ENCODE measurements around the gene CLDN9. TPM values are rescaled to one million over a fixed set of nuclear protein-coding genes. Genes with fewer than 3 reads are reported as not detected.

CLDN9 gene
- total and polyA plus RNA-seq, 9 of the 15 experiments (the other 6 are each of a cell fraction or from before 2014, with no cell fraction given), result 0.12 to 0.44 (median 0.22) TPM; not detected in 4

DNA sequence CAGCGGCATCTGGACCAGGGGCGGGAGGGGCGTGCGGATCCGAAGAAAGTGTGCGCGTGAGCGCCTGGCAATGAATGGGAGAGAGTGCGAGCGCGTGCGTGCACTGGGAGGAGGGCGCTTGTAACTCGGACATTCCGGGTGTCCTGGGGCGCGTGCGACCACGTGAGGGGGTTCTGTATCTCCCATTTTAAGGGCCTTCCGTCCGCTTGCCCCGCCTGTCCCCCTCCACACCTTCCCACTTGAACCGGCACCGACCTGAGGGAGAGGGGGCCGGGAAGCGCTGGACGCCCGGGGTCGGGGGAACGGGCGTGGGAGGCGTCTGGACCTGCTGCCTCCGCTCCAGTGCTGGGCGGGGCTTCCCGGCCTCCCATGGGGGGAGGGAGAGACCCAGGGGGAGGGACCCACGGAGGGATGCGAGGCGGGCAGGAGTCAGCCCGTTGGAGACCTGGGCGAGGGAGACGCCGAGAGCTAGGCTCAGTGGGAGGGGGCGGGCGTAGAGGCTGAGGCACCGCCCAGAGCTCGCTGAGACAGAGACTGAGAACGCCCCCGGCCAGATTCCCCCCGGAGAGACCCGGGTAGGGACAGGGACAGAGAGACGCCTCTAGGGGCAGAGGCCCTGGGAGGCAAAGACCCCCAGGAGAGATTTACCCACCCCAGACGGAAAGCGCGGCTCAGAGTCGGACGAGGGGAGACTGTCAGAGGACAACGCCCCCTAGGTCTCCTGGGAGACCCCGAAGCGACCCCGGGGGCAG is 48.8 kb upstream of the CLDN9 start, which contains the start of gene KREMEN2 (continued):
- TF ChIP-seq HDGF (IDR thresholded peaks at IDR 0.05) (no peak), ZNF165 (CRISPR knock-in tag; IDR thresholded peaks at IDR 0.05; ENCODE audit: borderline replicate concordance) (no peak), ZNF124 (CRISPR knock-in tag; IDR thresholded peaks at IDR 0.05) (no peak), MGA (IDR thresholded peaks at IDR 0.05) (peak; percentile 85), MBD2 (IDR thresholded peaks at IDR 0.05; ENCODE audit: borderline replicate concordance, low read depth) (no peak), KAT8 (IDR thresholded peaks at IDR 0.05; ENCODE audit: low read depth) (no peak), RBM17 (IDR thresholded peaks at IDR 0.05; ENCODE audit: borderline replicate concordance, low read depth, low read length) (no peak), HEY1 (CRISPR knock-in tag; IDR thresholded peaks at IDR 0.05; ENCODE audit: borderline replicate concordance) (no peak), SNAPC5 (CRISPR knock-in tag; IDR thresholded peaks at IDR 0.05) (no peak), DPF2 (IDR thresholded peaks at IDR 0.05) (peak; percentile 31; the same call in 1 of the 2 replicates), ZNF324 (CRISPR knock-in tag; IDR thresholded peaks at IDR 0.05) (no peak)
- TF ChIP-seq, protein P1, sequence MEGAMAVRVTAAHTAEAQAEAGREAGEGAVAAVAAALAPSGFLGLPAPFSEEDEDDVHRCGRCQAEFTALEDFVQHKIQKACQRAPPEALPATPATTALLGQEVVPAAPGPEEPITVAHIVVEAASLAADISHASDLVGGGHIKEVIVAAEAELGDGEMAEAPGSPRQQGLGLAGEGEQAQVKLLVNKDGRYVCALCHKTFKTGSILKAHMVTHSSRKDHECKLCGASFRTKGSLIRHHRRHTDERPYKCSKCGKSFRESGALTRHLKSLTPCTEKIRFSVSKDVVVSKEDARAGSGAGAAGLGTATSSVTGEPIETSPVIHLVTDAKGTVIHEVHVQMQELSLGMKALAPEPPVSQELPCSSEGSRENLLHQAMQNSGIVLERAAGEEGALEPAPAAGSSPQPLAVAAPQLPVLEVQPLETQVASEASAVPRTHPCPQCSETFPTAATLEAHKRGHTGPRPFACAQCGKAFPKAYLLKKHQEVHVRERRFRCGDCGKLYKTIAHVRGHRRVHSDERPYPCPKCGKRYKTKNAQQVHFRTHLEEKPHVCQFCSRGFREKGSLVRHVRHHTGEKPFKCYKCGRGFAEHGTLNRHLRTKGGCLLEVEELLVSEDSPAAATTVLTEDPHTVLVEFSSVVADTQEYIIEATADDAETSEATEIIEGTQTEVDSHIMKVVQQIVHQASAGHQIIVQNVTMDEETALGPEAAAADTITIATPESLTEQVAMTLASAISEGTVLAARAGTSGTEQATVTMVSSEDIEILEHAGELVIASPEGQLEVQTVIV (CRISPR knock-in tag; IDR thresholded peaks at IDR 0.05; ENCODE audit: borderline replicate concordance), result no peak
- TF ChIP-seq, protein P2, sequence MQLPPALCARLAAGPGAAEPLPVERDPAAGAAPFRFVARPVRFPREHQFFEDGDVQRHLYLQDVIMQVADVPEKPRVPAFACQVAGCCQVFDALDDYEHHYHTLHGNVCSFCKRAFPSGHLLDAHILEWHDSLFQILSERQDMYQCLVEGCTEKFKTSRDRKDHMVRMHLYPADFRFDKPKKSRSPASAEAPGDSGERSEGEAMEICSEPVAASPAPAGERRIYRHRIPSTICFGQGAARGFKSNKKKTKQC (CRISPR knock-in tag; IDR thresholded peaks at IDR 0.05), result no peak; the same call in 1 of the 2 replicates
